Hepatocyte (in vitro differentiated cells): Measurements from ENCODE around the gene PFDN4. TPM values are rescaled to one million over a fixed set of nuclear protein-coding genes. Genes with fewer than 3 reads are reported as not detected.

Experiments
- DNase-seq: peaks from one replicate; pipeline ENCODE4 v3.0.0-alpha.2; 2016; ENCODE audit warnings: low spot score
- H2AFZ ChIP-seq: fragments of 200-600 bp; sonication (generic); 2 replicates; pipeline ENCODE4 v1.6.0; 2016; ENCODE audit warnings: antibody characterized with exemption, mild to moderate bottlenecking
- H3K27ac ChIP-seq: fragments of 200-600 bp; sonication (generic); 2 replicates; pipeline ENCODE4 v1.5.1; 2016; ENCODE audit warnings: mild to moderate bottlenecking
- H3K27me3 ChIP-seq: fragments of 200-600 bp; sonication (generic); 2 replicates; pipeline ENCODE4 v1.6.1; 2016
- H3K36me3 ChIP-seq: fragments of 200-600 bp; sonication (generic); replicated peaks from 2 replicates; pipeline ENCODE4 v1.5.1; 2016; ENCODE audit warnings: low read depth; ENCODE audit not compliant: insufficient read depth
- H3K4me1 ChIP-seq: fragments of 200-600 bp; sonication (generic); 2 replicates; pipeline ENCODE4 v1.5.1; 2016; ENCODE audit warnings: mild to moderate bottlenecking, moderate library complexity; ENCODE audit not compliant: insufficient read depth
- H3K4me2 ChIP-seq: fragments of 200-600 bp; sonication (generic); 2 replicates; pipeline ENCODE4 v1.6.0; 2016
- H3K4me3 ChIP-seq: fragments of 200-600 bp; sonication (generic); 2 replicates; pipeline ENCODE4 v1.5.1; 2016; ENCODE audit warnings: mild to moderate bottlenecking
- H3K79me2 ChIP-seq: fragments of 200-600 bp; sonication (generic); 2 replicates; pipeline ENCODE4 v1.6.0; 2017; ENCODE audit warnings: mild to moderate bottlenecking
- H3K9me2 ChIP-seq: fragments of 200-600 bp; sonication (generic); replicated peaks from 2 replicates; pipeline ENCODE4 v1.6.0; 2017; ENCODE audit warnings: mild to moderate bottlenecking; ENCODE audit not compliant: insufficient read depth
- H3K9me3 ChIP-seq: fragments of 200-600 bp; sonication (generic); 2 replicates; pipeline ENCODE4 v1.5.1; 2016; ENCODE audit warnings: low read depth, mild to moderate bottlenecking
- H4K20me1 ChIP-seq: fragments of 200-600 bp; sonication (generic); 2 replicates; pipeline ENCODE4 v1.6.0; 2016; ENCODE audit warnings: mild to moderate bottlenecking; ENCODE audit not compliant: insufficient read depth, poor library complexity, severe bottlenecking
- EZH2 ChIP-seq: fragments of 200-600 bp; sonication (generic); IDR thresholded peaks from 2 replicates; pipeline ENCODE4 v1.6.1; 2016; ENCODE audit warnings: antibody characterized with exemption, mild to moderate bottlenecking, borderline replicate concordance
- EZH2phosphoT487 ChIP-seq: fragments of 200-600 bp; sonication (generic); IDR thresholded peaks from one replicate; pipeline ENCODE4 v1.6.1; 2018; ENCODE audit warnings: antibody characterized with exemption, mild to moderate bottlenecking, low read depth, moderate library complexity; ENCODE audit not compliant: unreplicated experiment, severe bottlenecking
- WGBS: methylation state at CpG from one replicate; pipeline ENCODE4 v1.1.6; 2016; ENCODE audit warnings: low lambda C conversion rate; ENCODE audit errors: missing lambda C conversion rate; 5-methylcytosine and 5-hydroxymethylcytosine counted together
- polyA plus RNA-seq: library from polyadenylated mRNA; unstranded; fragments of >200 nt; fragmentation: Nextera tagmentation; extraction: Ambion mirVana; gene quantifications from 2 replicates; pipeline ENCODE4 v1.2.1, GENCODE V29; 2016
- total RNA-seq: library from RNA; depleted of rRNA; stranded (reverse); fragments of >200 nt; gene quantifications from 2 replicates; pipeline ENCODE4 v1.2.3, GENCODE V29; 2014
- TF ChIP-seq, protein P1 (sequence below): fragments of 200-600 bp; sonication (generic); IDR thresholded peaks from 2 replicates; pipeline ENCODE4 v1.5.1; 2016; ENCODE audit warnings: antibody characterized with exemption, mild to moderate bottlenecking; ENCODE audit not compliant: poor library complexity

PFDN4 gene
- total and polyA plus RNA-seq, 2 experiments from 2014 or later = 40.0 to 121 TPM

DNA sequence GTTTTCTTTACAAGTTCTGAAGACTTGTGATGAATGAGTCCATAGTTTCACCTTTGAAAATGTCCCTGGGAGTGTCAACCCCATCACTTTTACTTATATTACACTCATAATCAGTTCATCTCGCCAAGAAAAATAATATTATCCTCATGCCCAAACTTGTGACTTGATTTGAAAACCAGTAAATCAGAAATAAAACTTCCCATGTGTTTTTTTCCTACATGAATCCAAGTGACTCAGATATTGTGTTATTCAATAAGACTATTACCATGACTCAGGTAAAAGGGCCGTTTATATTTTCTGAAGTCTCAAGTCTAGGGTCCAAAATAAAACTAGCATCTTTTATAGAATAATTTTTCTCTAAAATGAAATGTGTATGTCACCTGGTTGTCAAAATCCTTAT lies 18.3 kb upstream of the PFDN4 start:
- H3K4me2 ChIP-seq = no peak overlapping the region
- H3K9me3 ChIP-seq = no peaks in the 10 kb centered on the region
- TF ChIP-seq EZH2 (no peak), EZH2phosphoT487 (no peak)
- TF ChIP-seq, protein P1, sequence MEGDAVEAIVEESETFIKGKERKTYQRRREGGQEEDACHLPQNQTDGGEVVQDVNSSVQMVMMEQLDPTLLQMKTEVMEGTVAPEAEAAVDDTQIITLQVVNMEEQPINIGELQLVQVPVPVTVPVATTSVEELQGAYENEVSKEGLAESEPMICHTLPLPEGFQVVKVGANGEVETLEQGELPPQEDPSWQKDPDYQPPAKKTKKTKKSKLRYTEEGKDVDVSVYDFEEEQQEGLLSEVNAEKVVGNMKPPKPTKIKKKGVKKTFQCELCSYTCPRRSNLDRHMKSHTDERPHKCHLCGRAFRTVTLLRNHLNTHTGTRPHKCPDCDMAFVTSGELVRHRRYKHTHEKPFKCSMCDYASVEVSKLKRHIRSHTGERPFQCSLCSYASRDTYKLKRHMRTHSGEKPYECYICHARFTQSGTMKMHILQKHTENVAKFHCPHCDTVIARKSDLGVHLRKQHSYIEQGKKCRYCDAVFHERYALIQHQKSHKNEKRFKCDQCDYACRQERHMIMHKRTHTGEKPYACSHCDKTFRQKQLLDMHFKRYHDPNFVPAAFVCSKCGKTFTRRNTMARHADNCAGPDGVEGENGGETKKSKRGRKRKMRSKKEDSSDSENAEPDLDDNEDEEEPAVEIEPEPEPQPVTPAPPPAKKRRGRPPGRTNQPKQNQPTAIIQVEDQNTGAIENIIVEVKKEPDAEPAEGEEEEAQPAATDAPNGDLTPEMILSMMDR = no peak
- H3K27ac ChIP-seq = no peak overlapping the region
- no peaks in the 10 kb centered on the region for H3K27me3 ChIP-seq
- no peaks in the 10 kb centered on the region for H3K79me2 ChIP-seq
- no peaks in the 10 kb centered on the region for H4K20me1 ChIP-seq
- H2AFZ ChIP-seq = no peak overlapping the region
- DNase-seq = no peak
- H3K4me1 ChIP-seq = peaks cover 11% of the 10 kb centered on the region
- WGBS = 58% methylated on average over 2 of the region's 2 CpGs
- no peaks in the 10 kb centered on the region for H3K36me3 ChIP-seq
- no peak overlapping the region for H3K4me3 ChIP-seq
- no peaks in the 10 kb centered on the region for H3K9me2 ChIP-seq

DNA sequence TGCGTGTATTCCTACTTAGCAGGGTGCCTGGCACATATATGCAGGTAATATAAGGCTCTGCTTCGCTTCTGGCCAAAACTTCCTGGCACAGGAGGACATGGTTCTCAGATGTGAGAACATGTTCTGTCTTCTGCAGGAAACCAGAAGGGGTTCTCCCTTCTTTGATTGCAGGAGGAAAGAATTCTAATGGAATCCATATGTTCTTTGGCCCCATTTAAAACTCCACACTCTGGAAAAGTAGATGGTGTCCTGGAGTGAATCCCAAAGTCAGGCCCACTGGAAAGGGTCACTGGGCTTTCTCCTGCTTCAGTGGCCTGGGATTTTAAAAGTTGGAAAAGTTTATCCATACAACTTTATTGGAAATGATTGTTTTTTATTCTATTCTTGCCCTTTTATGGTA lies 17.7 kb upstream of the PFDN4 start:
- no peak overlapping the region for H3K4me3 ChIP-seq
- H3K27me3 ChIP-seq = no peaks in the 10 kb centered on the region
- no peak overlapping the region for H2AFZ ChIP-seq
- 89% methylated on average over 2 of the region's 2 CpGs for WGBS
- no peak for TF ChIP-seq EZH2
- TF ChIP-seq, protein P1 = no peak
- TF ChIP-seq EZH2phosphoT487 = no peak
- H3K27ac ChIP-seq = no peak overlapping the region
- H3K4me1 ChIP-seq = peaks cover 11% of the 10 kb centered on the region
- H3K36me3 ChIP-seq = no peaks in the 10 kb centered on the region
- no peak overlapping the region for H3K4me2 ChIP-seq
- H4K20me1 ChIP-seq = no peaks in the 10 kb centered on the region
- no peaks in the 10 kb centered on the region for H3K9me3 ChIP-seq
- no peaks in the 10 kb centered on the region for H3K9me2 ChIP-seq
- no peak for DNase-seq
- H3K79me2 ChIP-seq = no peaks in the 10 kb centered on the region

DNA sequence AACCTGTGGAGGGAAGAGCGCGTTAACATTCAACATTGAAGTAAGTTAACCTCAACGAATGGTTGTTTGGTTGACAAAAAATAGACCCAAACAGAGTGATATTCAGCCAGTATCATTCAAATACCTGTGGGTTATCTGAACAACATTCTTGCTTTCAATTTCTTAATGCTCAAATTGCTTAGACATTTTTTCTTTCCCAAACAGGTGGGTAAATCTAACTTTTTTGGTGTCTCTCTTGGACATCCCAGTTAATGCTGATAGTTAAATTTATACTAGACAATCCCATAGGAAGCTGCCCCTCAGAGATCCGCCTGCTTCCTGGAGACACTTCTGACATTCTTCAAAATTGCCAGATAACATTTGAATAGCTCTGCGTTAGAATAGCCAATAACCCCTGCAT lies 14.1 kb upstream of the PFDN4 start:
- Histone ChIP-seq H3K4me1 (peaks cover 2% of the 10 kb centered on the region), H3K9me2 (no peaks in the 10 kb centered on the region), H3K27me3 (no peaks in the 10 kb centered on the region), H2AFZ (no peak overlapping the region), H3K79me2 (no peaks in the 10 kb centered on the region), H3K4me3 (no peak overlapping the region), H3K36me3 (no peaks in the 10 kb centered on the region), H3K9me3 (no peaks in the 10 kb centered on the region), H4K20me1 (no peaks in the 10 kb centered on the region), H3K4me2 (no peak overlapping the region), H3K27ac (no peak overlapping the region)
- DNase-seq = no peak
- 89% methylated on average over 5 of the region's 5 CpGs for WGBS
- TF ChIP-seq EZH2 = no peak

DNA sequence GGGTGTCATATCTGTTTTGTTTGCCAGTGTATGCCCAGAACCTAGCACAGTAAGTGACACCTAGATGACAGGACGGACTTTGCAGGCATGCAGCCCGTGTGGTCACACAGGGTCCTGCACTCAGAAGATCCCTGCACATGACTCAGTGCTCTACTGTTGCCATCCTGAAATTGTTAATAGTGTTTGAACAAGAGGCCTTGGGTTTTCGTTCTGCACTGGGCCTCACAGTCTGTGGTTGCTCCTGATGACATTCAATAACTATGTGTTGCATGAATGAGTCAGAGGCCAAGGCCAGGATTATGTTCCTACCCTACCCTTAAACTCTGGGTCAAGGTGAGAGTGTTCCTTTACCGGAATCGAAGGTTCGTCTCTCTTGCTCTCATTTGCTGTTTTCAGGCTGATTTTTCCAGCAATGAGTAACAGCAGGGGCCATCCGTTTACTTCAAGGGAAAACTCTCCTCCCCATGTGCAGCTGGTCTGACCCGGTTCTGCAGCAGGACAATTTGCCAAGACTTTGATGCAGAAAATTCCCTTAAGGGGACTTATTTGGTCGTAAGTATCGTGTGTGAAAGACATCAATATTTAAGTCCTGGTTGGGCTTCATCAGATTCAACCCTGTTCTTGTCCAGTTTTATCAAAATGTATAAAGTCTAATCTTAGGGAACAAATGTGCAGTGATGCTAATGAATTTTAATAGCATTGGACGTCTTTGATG lies 13.0 kb upstream of the PFDN4 start:
- Histone ChIP-seq H3K4me2 (no peak overlapping the region), H3K36me3 (no peaks in the 10 kb centered on the region), H3K4me3 (no peak overlapping the region), H3K9me2 (no peaks in the 10 kb centered on the region), H3K27me3 (no peaks in the 10 kb centered on the region), H4K20me1 (no peaks in the 10 kb centered on the region), H3K4me1 (no peaks in the 10 kb centered on the region), H3K27ac (no peak overlapping the region), H3K79me2 (no peaks in the 10 kb centered on the region), H2AFZ (no peak overlapping the region), H3K9me3 (no peaks in the 10 kb centered on the region)
- WGBS = 69% methylated on average over 11 of the region's 11 CpGs
- DNase-seq = peak; percentile 31
- no peak for TF ChIP-seq EZH2phosphoT487
- TF ChIP-seq, protein P1 = peak; percentile 23
